Caco-2 (cell line): ENCODE data around the gene TBC1D10B. TPM values are rescaled to one million over a fixed set of nuclear protein-coding genes. Genes with fewer than 3 reads are reported as not detected.

Experiments
- BruUV-seq: library from RNA; stranded (reverse); fragments of 400-500 nt; replicated peaks from 2 replicates; lab custom pipeline; 2021; lab: Mats Ljungman, UMichigan
- CTCF ChIA-PET: fragments of 300-600 bp; sonication (Branson Sonifier 250); formaldehyde crosslinking; loops from one replicate; lab custom pipeline; 2022; ENCODE audit warnings: antibody characterized with exemption; lab: Charles Lee
- POLR2A ChIA-PET: fragments of 300-600 bp; sonication (Branson Sonifier 250); formaldehyde crosslinking; loops from one replicate; lab custom pipeline; 2022; ENCODE audit warnings: antibody characterized with exemption; lab: Charles Lee
- DNase-seq, 2 experiments: peaks; one replicate each; pipeline versions ENCODE4 v3.0.0 to v3.0.0-alpha.2; 2020 to 2022
- H3K27me3 ChIP-seq: replicated peaks from 2 replicates; pipeline ENCODE4 v1.6.0; 2011; ENCODE audit warnings: low read length; ENCODE audit not compliant: control insufficient read depth, insufficient read depth
- H3K36me3 ChIP-seq: 2 replicates; pipeline ENCODE4 v1.5.1; 2011; ENCODE audit warnings: low read length; ENCODE audit not compliant: control insufficient read depth, insufficient read depth
- H3K4me1 ChIP-seq: fragments of 250-450 bp; sonication (Bioruptor Pico); 2 replicates; pipeline ENCODE4 v1.5.1; 2020; ENCODE audit warnings: mild to moderate bottlenecking
- H3K4me3 ChIP-seq: 2 replicates; pipeline ENCODE4 v1.5.1; 2011; ENCODE audit warnings: low read depth, mild to moderate bottlenecking, control low read depth, low read length
- H3K9me3 ChIP-seq: fragments of 250-450 bp; sonication (Bioruptor Pico); 2 replicates; pipeline ENCODE4 v1.5.1; 2020; ENCODE audit warnings: mild to moderate bottlenecking, moderate library complexity
- H3K27ac Mint-ChIP-seq: one replicate; pipeline ENCODE4 v1.8.0; 2022; ENCODE audit warnings: mixed read lengths; ENCODE audit not compliant: unreplicated experiment
- H3K27me3 Mint-ChIP-seq: one replicate; pipeline ENCODE4 v1.8.0; 2022; ENCODE audit warnings: mixed read lengths; ENCODE audit not compliant: insufficient read depth, unreplicated experiment
- H3K36me3 Mint-ChIP-seq: one replicate; pipeline ENCODE4 v1.8.0; 2022; ENCODE audit warnings: mild to moderate bottlenecking, mixed read lengths; ENCODE audit not compliant: insufficient read depth, unreplicated experiment
- H3K4me1 Mint-ChIP-seq: one replicate; pipeline ENCODE4 v1.8.0; 2022; ENCODE audit warnings: low read depth, mixed read lengths; ENCODE audit not compliant: unreplicated experiment
- H3K4me3 Mint-ChIP-seq: one replicate; pipeline ENCODE4 v1.8.0; 2022; ENCODE audit warnings: mild to moderate bottlenecking, moderate library complexity, mixed read lengths; ENCODE audit not compliant: unreplicated experiment
- H3K9me3 Mint-ChIP-seq: one replicate; pipeline ENCODE4 v1.8.0; 2022; ENCODE audit warnings: mixed read lengths; ENCODE audit not compliant: unreplicated experiment
- CTCF ChIP-seq, 2 experiments: fragments of 200-600 bp in 1 of 2; IDR thresholded peaks; 1 replicate in 1 of 2; 2 replicates in 1 of 2; pipeline versions ENCODE4 v1.5.1 to v1.8.0; 2011 to 2022; ENCODE audit warnings: antibody characterized with exemption in 1 of 2, control low read depth in 1 of 2, inconsistent platforms in 1 of 2, low read depth in 1 of 2, low read length in 1 of 2, mild to moderate bottlenecking in 1 of 2, moderate library complexity in 1 of 2; ENCODE audit not compliant: insufficient read depth in 1 of 2, severe bottlenecking in 1 of 2, unreplicated experiment in 1 of 2
- intact Hi-C: fragments of 100-400 bp; cut with micrococcal nuclease; formaldehyde crosslinking; loops from one replicate; pipeline ENCODE4 v1.10.0; 2022; ENCODE audit not compliant: unreplicated experiment
- total RNA-seq: library from RNA; stranded (reverse); gene quantifications from 2 replicates; pipeline ENCODE4 v1.2.3, GENCODE V29; 2022

The TBC1D10B gene
- total RNA-seq, 1 experiment from 2014 or later: 36.9 TPM

- Histone ChIP-seq H3K27me3 (no peaks in the 10 kb centered on the region), H3K4me3 (no peak overlapping the region; the same call in 1 of the 2 replicates), H3K9me3 (no peaks in the 10 kb centered on the region), H3K36me3 (no peaks in the 10 kb centered on the region), H3K4me1 (peaks cover 18% of the 10 kb centered on the region)
- intact Hi-C loops: no loop called here
- no peaks in the 10 kb centered on the region for H3K27me3 Mint-ChIP-seq
- ChIA-PET POLR2A (no interaction called here), CTCF (no interaction called here)
- H3K27ac Mint-ChIP-seq: no peak overlapping the region
- no peak for DNase-seq
- peaks cover 13% of the 10 kb centered on the region for H3K4me1 Mint-ChIP-seq
- H3K4me3 Mint-ChIP-seq: peak overlapping the region; percentile 87
- H3K36me3 Mint-ChIP-seq: peaks cover 26% of the 10 kb centered on the region
- TF ChIP-seq CTCF (IDR thresholded peaks at IDR 0.05; ENCODE audit: insufficient read depth in 1 of 2, low read depth in 1 of 2, low read length in 1 of 2, severe bottlenecking in 1 of 2, unreplicated experiment in 1 of 2): no peak
- no peaks in the 10 kb centered on the region for H3K9me3 Mint-ChIP-seq
- no TSS peak for BruUV-seq
Observed at GRCh38 chr16:30380072-30380802, 9.9 kb upstream of the TBC1D10B start.

- H3K4me1 ChIP-seq: peaks cover 18% of the 10 kb centered on the region
- POLR2A ChIA-PET: no interaction called here
- H3K4me3 ChIP-seq: peak overlapping the region; percentile 79
- Mint-ChIP-seq H3K27me3 (no peaks in the 10 kb centered on the region), H3K9me3 (no peaks in the 10 kb centered on the region), H3K4me3 (peak overlapping the region; percentile 87), H3K36me3 (peaks cover 26% of the 10 kb centered on the region), H3K4me1 (peaks cover 13% of the 10 kb centered on the region), H3K27ac (peak overlapping the region; percentile 98)
- no peak for DNase-seq
- no TSS peak for BruUV-seq
- no peaks in the 10 kb centered on the region for H3K27me3 ChIP-seq
- H3K36me3 ChIP-seq: no peaks in the 10 kb centered on the region
- no peaks in the 10 kb centered on the region for H3K9me3 ChIP-seq
- CTCF ChIA-PET: no interaction called here
- no peak for TF ChIP-seq CTCF (IDR thresholded peaks at IDR 0.05; ENCODE audit: insufficient read depth in 1 of 2, low read depth in 1 of 2, low read length in 1 of 2, severe bottlenecking in 1 of 2, unreplicated experiment in 1 of 2)
- intact Hi-C loops: loop anchor here (2.0 kb wide), 2 partner anchors 16 to 314 kb away; partner anchors contain the start of genes ALDOA and ZNF48
Observed at GRCh38 chr16:30379158-30379783, 9.0 kb upstream of the TBC1D10B start.
